Activated naive CD8-positive, alpha-beta T cell treated with anti-CD3 and anti-CD28 coated beads, Interleukin-2, amount 50 U/mL, for 16 hours (primary cell): ENCODE measurements around the gene FRMD5.
"Not testable (repeated sequence)": the region's sequence is repeated elsewhere in the genome, so short reads cannot be mapped to it uniquely, and the experiment has no call there.

Experiments used
- DNase-seq: peaks from one replicate; pipeline ENCODE4 v3.0.0-alpha.2; 2020; ENCODE audit warnings: low read depth, low spot score

Gene FRMD5

DNA sequence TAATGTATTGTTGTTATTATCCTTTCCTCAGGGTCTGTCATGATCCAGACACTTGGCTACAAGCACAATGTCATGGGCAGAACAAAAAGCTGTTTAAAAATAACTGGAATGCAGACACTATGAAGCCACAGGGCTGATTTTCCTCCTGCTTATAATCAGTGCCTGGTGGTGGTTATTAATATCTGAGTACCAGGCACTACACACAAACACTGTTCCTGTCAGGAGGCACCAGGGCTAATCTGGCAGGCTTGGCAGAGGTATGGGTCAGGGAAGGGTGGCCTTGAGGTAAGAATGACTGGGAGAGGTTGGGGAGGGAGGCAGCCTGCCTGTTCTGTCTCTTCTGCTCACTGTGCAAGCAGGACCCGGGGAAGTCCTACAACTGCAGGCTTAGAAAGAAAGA is 301.1 kb downstream of the FRMD5 start:
- DNase-seq = no peak

GRCh38 chr15:43889042-43889441 is 306.0 kb downstream of the FRMD5 start:
- DNase-seq = no peak

- no peak for DNase-seq
Measured at GRCh38 chr15:43887901-43888300, 307.2 kb downstream of the FRMD5 start.

DNA sequence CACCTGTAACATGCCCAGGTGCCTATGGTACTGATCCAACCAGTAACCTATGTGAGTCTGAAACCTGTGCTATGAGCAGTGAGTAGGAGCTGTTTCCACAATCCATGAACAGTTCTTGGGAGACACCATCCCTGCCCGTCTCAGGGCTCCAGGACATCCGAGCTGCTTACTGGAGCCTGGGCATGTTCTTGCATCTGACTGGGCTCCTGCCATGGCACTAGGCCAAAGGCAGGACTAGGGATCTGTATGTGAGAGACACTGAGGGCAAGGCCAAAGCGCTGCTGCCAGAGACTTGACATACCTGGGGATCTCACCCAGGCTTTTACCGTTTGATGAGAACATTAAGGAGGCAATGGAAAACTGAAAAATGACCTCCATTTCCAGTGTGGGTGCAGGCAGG is 308.5 kb downstream of the FRMD5 start:
- DNase-seq = no peak

DNA sequence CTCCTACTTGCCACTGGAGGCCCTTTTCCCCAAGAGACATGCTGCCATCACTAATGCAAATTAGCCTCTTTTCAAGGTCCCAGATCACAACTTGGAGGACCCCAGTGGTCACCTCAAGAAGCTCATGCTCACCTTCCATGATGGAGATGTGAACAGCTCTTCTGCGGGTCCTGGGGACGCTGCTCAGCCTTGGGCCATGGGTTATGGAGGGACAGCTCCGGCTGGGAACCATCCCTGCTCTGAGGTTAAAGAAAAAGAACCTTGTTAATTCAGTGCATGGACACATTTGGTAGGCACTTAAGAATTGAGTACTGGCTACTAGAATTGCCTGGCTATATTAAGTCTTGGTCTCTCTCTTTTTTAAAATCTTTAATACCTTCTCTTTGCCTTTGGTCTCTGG is 311.5 kb downstream of the FRMD5 start:
- DNase-seq = no peak

GRCh38 chr15:43881944-43882343 is 313.1 kb downstream of the FRMD5 start:
- DNase-seq = no peak

DNA sequence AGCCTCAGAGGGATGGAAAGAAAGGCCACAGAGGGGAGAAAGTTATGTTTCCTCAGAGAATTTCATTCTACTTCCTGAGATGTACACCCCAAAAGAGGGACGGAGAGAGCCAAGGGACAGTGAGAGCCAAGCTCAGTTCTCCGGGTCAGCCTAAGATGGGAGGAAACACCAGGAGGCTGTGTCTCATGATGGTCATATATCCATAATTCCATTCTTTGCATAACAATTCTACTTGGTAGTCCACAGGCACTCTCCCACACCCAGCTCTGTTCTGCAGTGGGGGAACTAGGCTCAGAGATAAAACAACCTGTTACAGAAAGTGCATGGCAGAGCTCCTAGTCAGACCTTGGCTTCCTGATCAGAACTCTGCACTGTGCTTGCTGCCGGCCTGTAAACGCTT is 313.8 kb downstream of the FRMD5 start:
- no peak for DNase-seq

GRCh38 chr15:43880406-43881194 is 314.5 kb downstream of the FRMD5 start:
- no peak for DNase-seq

DNA sequence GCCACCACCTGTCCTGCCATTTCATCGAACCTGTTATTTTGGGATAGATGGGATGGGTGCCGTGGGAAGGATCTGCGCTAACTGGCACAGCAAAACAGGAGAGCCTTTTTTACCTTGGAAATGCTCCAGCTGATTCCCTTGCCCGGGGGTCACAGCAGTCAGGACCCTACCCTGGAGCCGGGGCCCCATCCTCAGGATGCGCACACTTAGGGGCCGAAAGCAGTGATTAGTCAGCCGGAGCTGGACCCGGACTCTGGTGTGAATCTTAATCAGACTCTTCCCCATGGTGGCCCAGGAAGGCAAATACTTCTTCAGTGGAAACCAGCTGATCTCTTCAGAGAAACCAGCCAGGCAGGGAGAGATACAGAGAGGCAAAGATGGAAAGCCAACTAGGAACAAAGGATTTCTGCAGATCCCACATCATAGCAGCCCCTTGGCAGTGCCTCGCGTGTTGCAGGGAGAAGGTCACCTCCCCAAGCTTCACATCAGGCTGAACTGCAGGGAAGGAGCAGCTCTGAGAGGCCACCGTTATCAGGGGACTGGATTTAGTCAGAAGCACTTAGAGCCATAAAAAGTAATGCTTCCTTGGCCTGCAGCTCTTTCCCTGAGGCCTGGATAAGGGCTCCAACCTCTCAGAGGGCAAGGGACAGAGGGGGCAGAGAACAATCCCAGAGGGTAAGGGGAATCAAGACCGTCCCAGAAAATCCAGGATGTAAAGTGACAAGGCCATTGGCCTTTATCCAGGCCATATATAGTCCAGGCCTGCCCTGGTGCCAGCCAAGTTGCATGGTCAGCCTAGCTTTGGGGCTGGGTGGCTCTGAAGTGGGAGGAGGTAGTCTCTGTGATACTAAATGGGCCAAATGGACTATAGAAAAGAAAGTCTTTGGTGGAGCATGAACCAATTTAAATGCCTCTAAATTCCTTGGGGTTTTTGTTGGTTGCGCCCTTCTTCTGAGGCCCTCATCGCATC is 315.4 kb downstream of the FRMD5 start:
- no peak for DNase-seq

- no peak for DNase-seq
Measured at GRCh38 chr15:43878446-43878845, 316.6 kb downstream of the FRMD5 start.

- DNase-seq = no peak
Measured at GRCh38 chr15:43877371-43877770, 317.7 kb downstream of the FRMD5 start.

- no peak for DNase-seq
Measured at GRCh38 chr15:43876872-43877271, 318.2 kb downstream of the FRMD5 start.

DNA sequence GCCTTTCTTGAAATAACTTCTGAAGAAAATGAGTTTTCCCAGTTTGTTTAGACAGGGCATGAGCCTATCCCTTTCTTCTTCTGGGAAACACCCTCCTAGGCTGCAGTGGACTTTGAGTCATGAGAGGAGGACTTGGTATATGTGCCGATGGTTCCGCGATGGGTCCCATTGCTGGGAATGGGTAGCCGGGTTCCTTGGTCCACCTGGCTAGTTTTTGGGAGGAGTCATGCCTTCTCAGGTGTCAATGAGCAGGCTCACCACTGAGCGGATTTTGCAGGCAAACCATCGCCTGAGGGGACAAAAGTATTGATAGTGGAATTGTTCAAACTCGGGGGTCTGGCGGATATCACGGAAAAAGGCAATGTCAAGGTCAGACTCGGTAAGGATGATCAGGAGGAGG is 321.4 kb downstream of the FRMD5 start:
- DNase-seq = no peak

- DNase-seq = no peak
Measured at GRCh38 chr15:43872416-43873020, 322.6 kb downstream of the FRMD5 start.

- DNase-seq = no peak
Measured at GRCh38 chr15:43871835-43872234, 323.2 kb downstream of the FRMD5 start.

DNA sequence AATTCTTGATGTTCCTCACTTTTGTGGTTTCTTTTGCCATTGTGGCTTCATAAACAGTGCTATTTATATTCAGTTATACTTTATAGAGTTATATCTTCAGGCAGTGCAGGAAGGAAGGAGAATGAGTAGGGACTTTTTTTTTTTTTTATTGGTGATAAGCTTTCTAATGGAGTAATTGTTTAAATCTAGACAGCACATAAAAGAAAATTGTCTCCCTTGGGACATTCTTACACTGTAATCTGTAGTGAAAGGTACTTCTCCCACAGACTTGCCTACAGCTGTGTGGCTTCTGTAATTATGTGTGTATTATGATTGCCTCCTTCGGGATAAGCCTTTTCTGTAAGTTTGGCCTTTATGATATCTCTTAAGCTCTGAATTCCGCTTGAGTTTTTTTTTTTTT is 326.7 kb downstream of the FRMD5 start:
- DNase-seq = no peak

- DNase-seq = no peak
Measured at GRCh38 chr15:43867096-43867495, 328.0 kb downstream of the FRMD5 start.

- not testable (repeated sequence) for DNase-seq
Measured at GRCh38 chr15:43866636-43867035, 328.4 kb downstream of the FRMD5 start.

DNA sequence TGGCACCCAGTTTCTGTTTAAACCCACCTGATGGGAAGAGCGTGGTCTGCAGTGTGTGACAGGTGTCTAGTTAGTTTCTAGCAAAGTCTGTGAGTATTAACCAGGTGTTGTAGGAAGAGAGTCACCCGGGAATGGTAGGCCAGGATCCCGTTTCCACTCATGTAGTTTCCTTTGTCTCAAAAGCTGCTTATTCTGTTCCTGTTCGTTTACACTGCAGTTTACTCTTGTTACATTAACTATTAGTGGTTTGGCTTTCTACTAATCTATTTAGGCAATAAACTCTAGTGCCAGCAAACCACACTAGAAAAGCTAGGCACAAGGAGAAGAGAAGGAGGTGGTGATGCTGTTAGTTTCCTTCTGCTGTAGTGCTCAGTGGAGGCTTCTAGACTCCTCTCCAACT is 335.5 kb downstream of the FRMD5 start:
- DNase-seq = no peak

DNA sequence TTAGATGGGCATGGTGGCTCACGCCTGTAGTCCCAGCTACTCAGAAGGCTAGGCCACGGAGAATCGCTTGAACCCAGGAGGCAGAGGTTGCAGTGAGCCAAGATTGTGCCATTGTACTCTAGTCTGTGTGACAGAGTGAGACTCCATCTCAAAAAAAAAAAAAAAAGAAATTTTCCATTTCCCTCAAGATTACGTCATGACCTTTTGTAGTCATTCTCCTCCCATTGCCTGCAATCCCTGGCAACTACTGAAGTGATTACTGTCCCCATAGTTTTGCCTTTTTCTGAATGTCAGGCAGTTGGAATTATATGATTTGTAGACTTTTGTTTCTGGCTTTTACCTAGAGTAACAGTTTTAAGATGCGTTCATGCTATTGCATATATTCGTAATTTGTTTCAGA is 340.3 kb downstream of the FRMD5 start:
- no peak for DNase-seq

DNA sequence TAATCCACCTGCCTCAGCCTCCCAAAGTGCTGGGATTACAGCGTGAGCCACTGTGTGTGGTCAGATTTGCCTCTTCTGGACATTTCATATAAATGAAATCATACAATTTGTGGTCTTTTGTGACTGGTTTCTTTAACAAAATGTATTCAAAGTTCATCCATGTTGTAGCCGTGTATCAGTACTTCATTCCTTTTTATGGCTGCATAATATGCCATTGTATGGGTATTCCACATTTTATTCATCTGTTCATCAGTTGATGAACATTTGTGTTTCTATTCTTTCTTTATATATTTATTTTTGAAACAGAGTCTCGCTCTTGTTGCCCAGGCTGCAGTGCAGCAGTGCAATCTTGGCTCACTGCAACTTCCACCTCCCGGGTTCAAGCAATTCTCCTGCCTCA is 342.5 kb downstream of the FRMD5 start:
- DNase-seq = no peak

- no peak for DNase-seq
Measured at GRCh38 chr15:43851251-43851650, 343.8 kb downstream of the FRMD5 start.
